HG02981 (cell line): ENCODE data around the gene CYP1A2.
A peak's percentile ranks its signal among the peaks of the same experiment; 100 is the strongest.

Experiments used
- ATAC-seq: cut with Tn5 transposase; IDR thresholded peaks from one replicate; pipeline ENCODE4 v1.9.1; 2021; ENCODE audit warnings: mild to moderate bottlenecking, moderate library complexity; ENCODE audit not compliant: unreplicated experiment

CYP1A2 gene

GRCh38 chr15:74788042-74788682 lies 39.5 kb downstream of the CYP1A2 start:
- ATAC-seq: no peak

GRCh38 chr15:74788683-74789151 lies 40.1 kb downstream of the CYP1A2 start:
- ATAC-seq: peak; percentile 39

- ATAC-seq: no peak
Measured at GRCh38 chr15:74789171-74789631, 40.6 kb downstream of the CYP1A2 start.

GRCh38 chr15:74789741-74790079 lies 41.1 kb downstream of the CYP1A2 start:
- ATAC-seq: no peak

GRCh38 chr15:74790080-74790916 lies 41.7 kb downstream of the CYP1A2 start:
- no peak for ATAC-seq

- ATAC-seq: no peak
Measured at GRCh38 chr15:74791007-74791406, 42.4 kb downstream of the CYP1A2 start.

GRCh38 chr15:74791667-74792066 lies 43.0 kb downstream of the CYP1A2 start:
- ATAC-seq: no peak

GRCh38 chr15:74792227-74793016 lies 43.8 kb downstream of the CYP1A2 start:
- ATAC-seq: no peak

GRCh38 chr15:74793135-74794028 lies 44.7 kb downstream of the CYP1A2 start:
- ATAC-seq: no peak

- ATAC-seq: no peak
Measured at GRCh38 chr15:74794248-74794969, 45.8 kb downstream of the CYP1A2 start.

GRCh38 chr15:74794970-74795349 lies 46.3 kb downstream of the CYP1A2 start:
- no peak for ATAC-seq

- no peak for ATAC-seq
Measured at GRCh38 chr15:74795966-74796625, 47.5 kb downstream of the CYP1A2 start.

GRCh38 chr15:74798388-74799254 lies 50.0 kb downstream of the CYP1A2 start:
- no peak for ATAC-seq

GRCh38 chr15:74799255-74799855 lies 50.7 kb downstream of the CYP1A2 start:
- no peak for ATAC-seq

GRCh38 chr15:74799856-74800558 lies 51.4 kb downstream of the CYP1A2 start:
- peak; percentile 59 for ATAC-seq

- no peak for ATAC-seq
Measured at GRCh38 chr15:74800559-74801094, 52.0 kb downstream of the CYP1A2 start.
